ENCODE data around the gene CASQ2.

CASQ2 gene

DNA sequence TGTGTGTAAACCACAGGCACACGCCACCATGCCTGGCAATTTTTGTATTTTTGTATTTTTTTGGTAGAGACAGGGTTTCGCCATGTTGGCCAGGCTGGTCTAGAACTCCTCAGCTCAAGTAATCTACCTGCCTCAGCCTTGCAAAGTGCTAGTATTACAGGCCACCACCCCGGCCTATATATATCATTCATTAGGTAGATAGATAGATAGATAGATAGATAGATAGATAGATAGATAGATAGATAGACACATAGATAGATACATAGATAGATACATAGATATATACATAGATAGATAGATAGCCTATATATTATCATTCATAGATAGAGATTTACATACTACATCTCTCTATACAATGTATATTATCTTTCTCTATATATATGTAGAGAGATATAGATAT, 80.8 kb downstream of the CASQ2 start:
- no peak for DNase-seq

DNA sequence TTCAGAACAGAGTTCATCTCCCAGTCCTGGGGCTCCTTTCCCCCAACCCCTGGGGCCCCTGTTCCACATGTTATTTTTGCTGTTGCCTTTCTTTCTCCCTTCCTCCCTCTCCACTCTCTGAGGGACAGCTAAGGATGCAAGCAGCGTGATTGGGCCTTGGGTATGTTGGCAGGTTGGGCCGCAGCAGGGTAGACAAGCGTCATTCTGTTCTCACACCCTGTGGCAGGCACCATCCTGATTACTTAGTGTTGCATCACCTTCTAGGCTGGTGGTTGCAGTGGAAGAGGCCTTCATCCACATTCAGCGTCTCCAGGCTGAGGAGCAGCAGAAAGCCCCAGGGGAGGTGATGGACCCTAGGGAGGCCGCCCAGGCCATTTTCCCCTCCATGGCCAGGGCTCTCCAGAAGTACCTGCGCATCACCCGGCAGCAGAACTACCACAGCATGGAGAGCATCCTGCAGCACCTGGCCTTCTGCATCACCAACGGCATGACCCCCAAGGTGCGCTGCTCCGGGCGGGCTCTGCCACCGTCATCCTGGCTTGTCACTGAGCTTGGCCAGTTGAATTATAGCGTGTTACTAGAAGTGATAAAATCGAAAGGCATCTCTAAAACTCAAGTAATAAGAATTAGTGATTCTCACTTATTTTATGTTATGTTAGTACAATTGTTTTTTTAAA, 83.3 kb downstream of the CASQ2 start:
- no peak for DNase-seq

DNA sequence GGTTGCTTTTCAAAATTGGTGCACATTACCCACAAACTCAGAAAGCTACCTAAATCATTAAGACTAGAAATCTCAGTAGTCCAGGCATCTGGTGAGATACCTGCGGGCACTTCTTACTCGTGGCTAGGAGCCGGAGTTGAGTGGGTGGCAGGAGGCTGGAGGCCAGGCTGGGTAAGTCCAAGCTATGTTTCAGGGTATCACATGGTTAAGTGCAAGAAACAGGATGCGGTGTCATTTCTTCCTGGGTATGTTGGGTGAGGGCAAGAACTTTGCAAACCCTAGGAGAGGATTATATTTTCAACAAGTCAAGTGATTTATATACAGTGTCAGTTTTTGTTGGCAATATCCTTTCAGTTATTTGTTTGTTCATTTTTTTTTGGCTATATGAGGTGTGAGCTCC, 85.7 kb downstream of the CASQ2 start:
- no peak for DNase-seq

DNA sequence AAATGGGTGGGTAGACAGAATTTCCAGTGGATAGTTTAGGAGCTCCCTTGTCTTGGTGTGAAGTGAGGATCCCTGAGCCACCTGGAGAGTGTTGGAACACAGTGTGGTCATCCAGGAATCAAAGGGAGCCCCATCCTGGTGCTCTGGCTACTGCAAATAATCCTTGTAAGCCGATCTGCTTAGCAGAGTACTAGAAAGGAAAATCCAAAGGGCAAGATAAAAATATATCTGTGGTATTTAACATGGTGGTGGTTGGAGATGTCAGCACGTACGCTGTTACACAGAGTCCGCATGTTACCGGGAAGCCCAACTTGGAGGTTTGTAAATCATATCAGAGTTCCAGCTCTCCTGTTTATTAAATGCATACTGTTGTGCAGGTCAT, 87.8 kb downstream of the CASQ2 start:
- no peak for DNase-seq

DNA sequence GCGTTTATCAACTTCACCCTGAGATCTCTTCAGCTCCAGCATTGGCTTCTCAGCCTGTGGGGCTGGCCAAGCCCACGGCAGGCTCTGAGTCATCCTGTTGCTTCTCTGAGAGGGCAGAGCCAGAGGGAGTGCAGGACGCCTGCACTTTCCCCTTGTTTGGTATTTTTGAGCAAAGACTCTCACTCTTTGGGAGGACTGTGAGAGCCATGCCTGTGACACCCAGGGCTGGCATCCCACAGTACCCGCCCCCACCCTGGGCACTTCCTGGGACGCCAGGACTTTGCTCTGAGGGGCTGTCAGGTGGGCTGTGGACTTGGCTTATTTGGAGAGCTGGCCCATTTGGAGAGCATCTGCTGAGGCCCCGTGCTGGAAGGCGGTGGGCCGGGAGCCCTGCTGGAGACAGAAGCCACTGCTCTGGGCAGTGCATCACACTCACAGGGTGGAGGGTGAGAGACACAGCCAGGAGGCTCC, 89.3 kb downstream of the CASQ2 start:
- DNase-seq: no peak

DNA sequence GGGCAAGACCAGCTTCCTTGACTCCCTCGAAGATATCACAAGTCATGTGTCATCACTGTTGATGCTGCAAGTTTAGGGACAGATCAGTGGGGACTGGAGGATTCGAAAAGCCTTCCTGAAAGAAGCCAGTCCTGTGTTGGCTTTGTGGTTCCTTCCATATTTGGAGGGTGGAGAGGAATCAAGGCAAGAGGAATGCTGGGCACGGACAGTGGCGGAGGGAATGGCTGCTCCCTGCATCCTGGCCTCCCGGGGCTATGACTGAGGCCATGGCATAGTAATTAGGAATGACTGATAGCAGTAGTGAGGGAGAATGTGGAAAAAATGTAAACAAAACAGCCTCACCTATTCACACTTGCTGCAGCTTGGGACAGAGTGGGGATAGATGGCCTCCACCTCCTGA, 90.4 kb downstream of the CASQ2 start:
- no peak for DNase-seq

DNA sequence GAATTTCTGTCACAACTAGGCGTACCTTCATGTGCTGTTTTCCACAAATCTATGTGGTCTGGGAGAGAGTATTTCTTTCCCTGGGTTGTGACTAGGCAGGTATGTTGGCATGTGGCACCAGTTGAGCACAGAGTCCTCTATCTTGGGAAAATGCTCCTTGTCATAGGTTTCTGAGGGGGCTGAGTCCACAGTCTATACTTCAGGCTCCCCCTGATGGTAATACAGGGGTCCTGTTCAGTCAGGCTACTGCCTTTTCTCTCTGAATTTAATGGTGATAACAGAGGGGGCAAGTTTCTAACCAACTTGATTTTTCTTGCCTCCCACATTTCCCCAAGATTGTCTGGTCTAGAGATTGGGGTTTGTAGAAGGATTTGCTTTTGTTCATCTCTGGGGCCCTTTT, 90.9 kb downstream of the CASQ2 start:
- peak; percentile 9 for DNase-seq

DNA sequence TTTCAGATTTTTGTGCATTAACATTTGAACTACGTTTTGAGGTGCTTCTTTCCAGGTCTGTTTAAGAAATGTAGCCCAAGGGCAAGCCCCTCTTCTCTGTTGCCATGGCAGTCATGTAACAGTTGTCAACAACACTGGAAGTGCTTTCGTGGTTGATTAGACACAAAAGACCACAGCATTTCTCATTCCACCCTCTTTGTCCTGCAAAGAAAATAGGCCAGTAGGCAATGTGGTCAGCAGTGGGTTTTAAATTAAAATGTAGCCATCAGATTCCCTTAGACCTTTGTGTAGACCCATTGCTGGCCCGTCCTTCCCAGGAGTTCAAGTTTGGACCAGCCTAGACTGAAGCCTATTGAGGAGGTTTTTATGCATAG, 91.3 kb downstream of the CASQ2 start:
- DNase-seq: peak; percentile 19

DNA sequence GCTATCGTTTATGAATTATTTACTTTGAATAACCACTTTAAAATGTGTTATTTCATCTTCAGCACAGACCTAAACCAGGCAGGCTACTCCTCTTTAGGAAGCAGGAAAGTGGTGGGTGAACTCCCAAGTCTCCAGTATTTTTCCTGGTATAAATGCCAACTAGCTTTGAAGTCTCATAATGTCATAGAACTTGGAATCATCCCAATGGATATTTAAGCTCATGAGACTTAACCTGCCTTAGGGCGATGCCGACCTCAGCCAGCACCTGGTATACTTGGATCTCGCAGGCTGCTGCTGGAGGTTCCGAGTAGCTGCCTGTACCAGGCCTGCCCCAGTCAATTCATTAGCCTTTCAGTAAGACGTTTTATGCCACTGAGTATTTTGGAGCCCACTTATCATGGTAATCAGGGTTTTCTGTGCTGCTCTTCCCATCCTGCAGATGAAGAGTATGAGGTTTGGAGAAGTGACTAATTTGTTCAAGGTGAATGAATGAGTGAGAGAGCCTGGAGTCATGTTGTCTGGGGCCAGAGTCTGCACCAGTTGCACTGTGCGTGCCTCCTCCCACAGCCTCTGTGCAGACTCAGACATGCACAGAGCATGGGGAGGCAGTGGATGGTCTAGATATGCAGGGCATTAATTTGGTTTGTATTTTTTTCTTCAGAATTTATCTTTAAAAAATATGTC, 91.9 kb downstream of the CASQ2 start:
- DNase-seq: peak; percentile 32

DNA sequence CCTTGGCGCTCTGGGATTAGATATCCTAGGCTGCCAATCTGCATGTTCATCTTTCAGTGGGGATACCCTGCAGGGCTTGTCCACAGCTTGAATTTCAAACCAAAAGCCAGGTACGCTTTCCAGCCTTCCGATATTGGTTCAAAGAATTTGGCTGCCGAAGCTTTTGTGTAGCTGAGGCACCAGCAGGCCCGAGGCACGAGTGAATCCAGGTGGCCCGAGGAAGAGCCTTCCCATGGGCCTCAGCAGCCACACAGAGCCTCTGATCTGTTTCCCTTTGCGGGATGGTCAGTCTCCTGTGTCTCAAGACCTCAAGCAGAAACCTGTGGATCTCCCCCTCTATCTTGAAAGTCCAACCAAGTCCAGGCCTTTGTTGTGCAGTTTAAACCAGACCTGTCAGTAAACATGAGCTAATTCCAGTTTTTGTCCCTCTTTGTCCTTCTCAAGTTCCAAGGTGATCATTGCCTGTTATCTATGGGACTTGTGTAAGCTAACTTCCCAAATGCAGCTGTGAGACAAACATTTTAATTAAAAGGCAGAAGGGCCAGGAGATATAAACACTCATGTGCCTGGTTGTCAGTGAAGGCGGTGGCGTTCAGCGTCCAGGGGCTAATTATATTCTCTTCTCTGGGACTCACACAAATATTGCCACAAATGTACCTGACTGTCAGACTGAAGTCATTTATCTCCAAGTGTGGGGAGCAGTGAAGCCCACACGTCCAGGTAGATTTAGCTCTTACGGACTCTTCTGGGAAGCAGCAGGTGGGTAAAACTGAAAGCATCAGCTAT, 96.1 kb downstream of the CASQ2 start:
- DNase-seq: no peak

DNA sequence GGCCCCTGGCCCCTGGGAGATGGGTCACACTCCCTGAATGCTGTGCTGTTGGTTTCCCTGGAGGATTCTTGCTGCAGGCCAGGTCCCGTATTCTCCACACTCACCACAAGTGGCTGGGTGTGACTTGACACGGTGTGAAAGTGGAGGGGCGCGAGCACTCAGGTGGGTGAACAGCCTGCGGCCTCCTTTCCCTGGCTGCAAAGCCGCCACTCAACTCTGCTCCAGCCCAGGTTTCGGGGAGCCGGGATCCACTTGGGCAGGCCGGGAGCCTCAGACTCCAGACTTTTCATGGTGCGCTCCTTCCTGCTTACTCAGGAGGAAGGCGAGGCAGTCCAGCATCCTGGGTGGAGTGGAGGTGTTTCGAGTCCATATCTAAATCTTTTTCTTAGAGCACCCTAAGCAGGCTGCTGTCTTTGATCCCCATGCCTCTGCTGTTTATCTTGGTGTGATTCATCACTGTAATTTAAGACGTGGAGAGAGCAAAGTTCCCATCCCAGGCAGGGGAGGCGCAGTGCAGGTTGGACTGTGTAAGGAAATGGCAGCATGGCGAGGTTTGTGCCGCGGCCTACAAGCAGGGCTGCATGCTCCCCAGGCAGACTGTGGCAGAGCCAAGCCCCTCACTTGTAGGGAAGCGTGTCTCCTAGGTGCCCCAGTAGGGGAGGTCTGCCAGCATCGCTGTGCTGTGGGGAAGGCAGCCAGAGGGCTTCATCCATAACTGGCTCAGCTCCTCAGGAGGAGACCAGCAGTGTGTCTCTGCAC, 97.2 kb downstream of the CASQ2 start:
- peak; percentile 34 for DNase-seq

DNA sequence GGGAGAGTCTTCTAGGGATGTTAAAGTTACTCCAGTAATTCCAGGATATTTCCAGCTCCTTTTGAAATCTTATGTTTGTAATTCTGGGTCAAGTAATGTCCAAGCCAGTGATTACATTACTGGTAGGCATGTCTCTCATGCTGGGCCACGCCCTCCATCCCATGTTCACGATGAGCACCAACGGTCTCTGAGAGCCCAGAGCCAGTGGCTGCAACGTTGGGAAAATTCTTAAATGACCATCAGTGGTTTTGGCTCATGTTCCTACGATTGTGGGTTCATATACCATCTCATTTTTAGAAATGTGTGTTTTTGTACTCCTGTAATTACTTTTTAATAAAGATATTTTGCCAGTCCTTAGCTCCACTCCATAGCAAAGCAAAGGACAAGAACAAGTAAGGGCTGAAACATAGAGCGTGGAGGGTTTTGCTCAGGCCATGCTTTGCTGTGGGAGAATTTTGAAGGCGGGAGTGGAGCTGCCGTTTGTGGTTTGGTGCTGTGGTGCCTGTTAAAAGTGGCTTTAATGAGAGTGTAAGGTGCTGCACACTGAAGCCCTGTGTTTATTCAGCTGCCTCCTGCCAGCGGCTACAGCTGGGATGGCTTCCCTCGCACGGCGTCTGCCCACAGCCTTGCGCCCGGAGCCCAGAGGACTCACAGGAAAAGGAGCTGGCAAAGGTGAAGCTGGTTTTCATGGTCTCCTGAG, 97.9 kb downstream of the CASQ2 start:
- DNase-seq: peak; percentile 85

DNA sequence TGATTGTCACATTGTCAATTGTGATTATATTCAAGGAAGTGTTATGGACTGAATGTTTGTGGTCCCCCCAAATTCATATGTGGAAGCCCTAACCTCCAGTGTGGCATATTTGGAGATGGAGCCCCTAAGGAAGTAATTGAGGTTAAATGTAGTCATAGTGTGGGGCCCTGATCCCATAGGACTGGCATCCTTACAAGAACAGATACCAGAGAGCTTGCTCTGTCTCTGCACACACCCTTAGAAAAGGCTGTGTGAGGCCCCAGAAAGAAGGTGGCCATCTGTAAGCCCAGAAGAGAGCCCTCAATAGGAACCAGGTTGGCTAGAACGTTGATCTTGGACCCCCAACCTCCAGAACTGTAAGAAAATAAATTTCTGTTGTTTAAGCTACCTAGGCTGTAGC, 98.6 kb downstream of the CASQ2 start:
- no peak for DNase-seq

DNA sequence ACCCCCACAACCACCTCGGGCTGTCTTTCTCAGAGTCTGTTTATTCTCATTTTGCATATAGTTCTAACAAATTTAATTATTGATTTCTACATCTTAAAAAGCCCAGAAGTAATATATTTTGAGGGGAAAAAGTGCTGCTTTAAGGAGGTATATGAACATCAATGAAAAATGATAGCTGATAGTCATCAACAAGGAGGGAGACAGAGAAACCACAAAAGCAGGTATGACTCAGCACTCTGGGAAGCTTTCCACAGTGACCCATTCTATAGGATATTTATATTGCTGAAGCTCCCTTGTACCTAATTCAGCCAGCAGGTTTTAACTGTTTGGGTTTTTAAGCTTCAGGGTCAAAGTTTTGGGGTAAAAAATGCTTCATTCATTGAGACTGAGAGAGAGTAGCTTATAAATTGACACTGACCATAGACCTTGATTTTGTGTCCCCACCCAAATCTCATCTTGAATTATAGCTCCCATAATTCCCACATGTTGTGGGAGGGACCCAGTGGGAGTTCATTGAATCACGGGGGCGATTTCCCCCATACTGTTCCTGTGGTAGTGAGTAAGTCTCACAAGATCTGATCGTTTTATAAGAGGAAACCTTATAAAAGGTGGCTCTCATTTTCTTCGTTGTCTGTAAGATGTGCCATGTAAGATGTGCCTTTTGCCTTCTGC, 99.4 kb downstream of the CASQ2 start:
- peak; percentile 6 for DNase-seq

DNA sequence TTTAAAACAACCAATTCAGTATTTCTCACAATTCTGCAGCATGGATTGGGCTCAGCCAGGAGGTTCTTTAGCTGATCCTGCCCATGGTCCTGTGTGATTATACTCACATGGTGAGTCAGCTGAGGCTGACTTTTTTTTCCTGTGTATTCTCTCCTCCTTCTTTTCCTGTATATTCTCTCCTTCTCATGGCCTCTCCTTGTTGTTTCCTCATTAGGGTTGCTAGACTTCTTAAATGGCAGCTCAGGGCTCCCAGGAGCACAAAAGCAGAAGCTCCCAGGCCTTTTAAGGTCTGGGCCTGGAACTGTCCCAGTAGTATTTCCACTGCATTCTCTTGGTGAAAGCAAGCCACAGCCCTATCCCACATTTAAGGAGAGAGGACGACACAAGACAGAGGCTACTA, 99.9 kb downstream of the CASQ2 start:
- DNase-seq: no peak

DNA sequence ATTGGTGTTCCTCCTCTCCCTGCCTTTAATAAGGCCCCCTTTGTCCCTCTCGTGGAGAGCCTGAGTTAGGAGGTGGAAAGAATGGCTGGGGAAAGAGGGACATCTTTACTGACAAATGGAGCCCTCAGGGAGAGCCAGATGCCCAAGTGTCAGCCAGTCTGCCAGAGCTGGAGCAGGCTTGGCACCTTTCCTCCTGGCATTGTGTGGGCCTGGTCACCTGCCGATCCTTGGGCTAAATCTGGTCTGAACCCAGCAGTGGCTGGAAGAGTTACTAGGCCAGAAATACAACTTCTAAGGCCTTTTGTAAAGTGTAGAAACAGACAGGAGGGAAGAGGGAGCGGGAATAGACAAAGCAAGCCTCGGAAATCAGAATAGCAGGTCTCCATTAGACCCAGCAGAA, 101.8 kb downstream of the CASQ2 start:
- DNase-seq: no peak

DNA sequence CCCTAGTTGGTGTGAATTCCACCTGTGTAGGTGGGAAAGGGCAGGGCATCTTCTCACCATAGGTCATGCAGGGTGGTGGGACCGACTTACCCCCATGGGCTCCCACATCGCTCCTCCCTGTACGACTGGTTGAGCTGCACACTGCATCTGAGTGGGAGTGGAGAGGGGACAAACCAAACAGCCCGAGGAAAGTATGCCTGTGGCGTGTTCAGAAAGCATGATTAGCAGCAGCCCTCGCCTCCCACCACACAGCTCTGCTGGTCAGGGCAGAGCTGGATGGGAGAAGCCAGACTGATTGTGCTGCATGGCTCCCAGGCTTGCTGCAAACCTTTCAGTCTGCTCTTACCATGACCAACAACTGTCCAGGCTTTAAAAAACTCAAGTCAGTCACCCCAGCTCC, 102.3 kb downstream of the CASQ2 start:
- DNase-seq: no peak

DNA sequence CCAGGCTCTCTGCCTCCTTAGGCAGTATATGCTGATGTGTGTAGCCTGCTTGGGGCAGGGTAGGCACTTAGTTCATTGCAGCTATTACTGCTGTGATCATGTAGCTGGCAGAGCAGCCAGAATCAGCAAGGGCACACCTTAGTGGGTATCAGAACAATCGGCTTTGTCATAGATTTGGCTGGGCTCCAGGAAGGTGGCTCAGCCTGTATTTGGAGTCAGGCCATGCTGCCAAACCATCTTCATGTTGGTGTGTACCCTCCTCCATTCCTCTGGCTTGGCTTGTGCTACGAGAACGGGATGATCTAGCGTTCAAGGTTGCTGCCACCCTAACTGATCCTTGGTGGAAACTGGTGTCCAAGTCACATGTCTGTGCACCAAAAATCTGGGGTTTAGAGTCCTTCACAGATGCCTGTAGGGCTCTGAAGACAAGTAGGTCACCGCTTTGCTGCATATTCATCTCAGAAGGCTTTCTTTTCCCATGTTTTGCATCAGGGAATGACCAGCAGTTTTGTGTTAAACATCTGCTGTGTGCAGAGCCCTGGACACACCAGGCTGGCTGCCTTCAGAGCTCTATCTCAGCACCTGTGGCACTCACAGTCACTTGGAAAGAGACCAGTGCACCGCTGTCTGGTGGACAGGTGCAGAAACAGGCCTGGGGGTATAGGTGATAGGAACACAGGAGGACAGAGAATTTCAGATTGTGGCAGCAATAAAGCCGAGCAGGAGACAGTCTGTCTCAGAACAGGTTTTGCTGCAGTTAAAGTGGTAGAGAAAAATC, 103.0 kb downstream of the CASQ2 start:
- DNase-seq: peak; percentile 64

DNA sequence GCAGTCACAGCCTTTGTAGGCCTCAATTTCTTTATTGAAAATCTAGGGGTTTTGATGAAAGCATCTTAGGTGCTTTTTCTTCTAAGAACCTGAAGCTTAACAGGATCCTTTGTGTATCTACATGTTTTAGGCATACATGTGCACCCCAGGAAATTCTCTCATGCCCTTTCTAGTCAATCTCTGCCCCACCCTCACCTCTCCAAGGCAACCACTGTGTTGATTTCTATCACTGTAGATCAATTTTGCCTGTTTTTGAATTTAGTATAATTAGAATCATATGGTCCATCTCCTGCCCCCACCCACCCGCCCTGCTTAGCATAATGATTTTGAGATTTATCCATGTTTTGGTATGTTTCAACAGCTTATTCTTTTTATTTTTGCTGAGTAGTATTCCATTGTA, 107.4 kb downstream of the CASQ2 start:
- no peak for DNase-seq

DNA sequence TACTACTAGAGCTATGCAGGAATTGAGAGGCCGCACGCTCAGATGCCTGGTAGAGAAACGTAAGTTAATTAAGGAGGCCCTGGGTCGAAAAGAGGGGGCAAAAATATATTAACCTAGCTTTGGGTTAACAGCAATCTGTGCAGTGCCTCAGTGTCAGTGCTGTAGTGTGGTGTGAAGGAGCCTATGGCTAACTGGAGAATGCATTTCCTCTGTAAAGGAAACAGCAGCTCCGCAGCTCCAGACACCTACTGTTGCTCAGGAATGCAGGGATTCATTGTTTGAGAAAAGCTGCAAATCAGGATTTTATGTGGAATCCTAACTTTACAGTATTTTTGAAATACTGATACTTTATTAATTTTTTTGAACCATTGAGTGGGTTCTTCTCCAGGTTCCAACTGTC, 108.4 kb downstream of the CASQ2 start:
- DNase-seq: no peak

DNA sequence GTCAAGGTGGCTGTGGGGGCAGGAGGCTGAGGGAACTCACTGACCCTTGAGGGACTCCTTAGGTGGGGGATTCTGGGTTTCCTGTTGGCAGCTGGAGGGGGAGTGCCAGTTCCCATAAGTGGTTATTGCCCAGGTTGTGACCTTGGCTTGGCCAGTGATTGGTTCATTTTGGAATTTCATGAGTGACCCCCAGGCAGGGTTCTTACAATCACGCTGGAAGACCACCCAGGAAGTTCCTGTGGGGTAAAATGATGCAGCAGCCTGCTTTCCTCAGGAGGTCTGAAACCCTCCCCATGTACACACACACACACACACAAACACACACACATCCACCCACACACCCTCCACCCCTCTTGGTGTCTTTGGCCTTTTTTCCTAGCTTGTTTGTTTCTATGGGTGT, 109.9 kb downstream of the CASQ2 start:
- no peak for DNase-seq
